GM12878 (cell line): ENCODE data around the gene TMEM135. TPM values are rescaled to one million over a fixed set of nuclear protein-coding genes. Genes with fewer than 3 reads are reported as not detected.
A peak's percentile ranks its signal among the peaks of the same experiment; 100 is the strongest.

Source experiments
- ATAC-seq: fragments of 200-7000 bp; cut with Tn5 transposase; 3 replicates; pipeline ENCODE4 v1.9.1; 2020; ENCODE audit warnings: mild to moderate bottlenecking, moderate library complexity
- BruUV-seq: library from RNA; stranded (reverse); fragments of 400-500 nt; replicated peaks from 2 replicates; lab custom pipeline; 2021; lab: Mats Ljungman, UMichigan
- CTCF ChIA-PET: fragments of 300-600 bp; sonication (Branson Sonifier 250); formaldehyde crosslinking; extraction: SDS; loops from one replicate; lab custom pipeline; 2021; ENCODE audit warnings: inconsistent platforms; lab: Yijun Ruan, JAX
- POLR2A ChIA-PET: fragments of 350-600 bp; formaldehyde crosslinking; extraction: SDS; loops from one replicate; lab custom pipeline; 2021; ENCODE audit warnings: inconsistent platforms; lab: Charles Lee
- RAD21 ChIA-PET: fragments of 300-600 bp; sonication (Branson Sonifier 250); formaldehyde crosslinking; loops from one replicate; lab custom pipeline; 2023; ENCODE audit warnings: antibody characterized with exemption; ENCODE audit not compliant: unreplicated experiment; lab: Charles Lee
- SMC1A ChIA-PET: fragments of 300-600 bp; sonication (Branson Sonifier 250); formaldehyde crosslinking; loops from one replicate; lab custom pipeline; 2023; ENCODE audit not compliant: unreplicated experiment, uncharacterized antibody; lab: Charles Lee
- DNase-seq: peaks from one replicate; pipeline ENCODE4 v3.0.0-alpha.2; 2011; ENCODE audit warnings: low read depth, low spot score
- FAIRE-seq: peaks from 3 replicates; lab custom pipeline; 2011; peaks lifted over from hg19 to GRCh38; lab: Jason Lieb, UNC
- H2AFZ ChIP-seq: 2 replicates; pipeline ENCODE4 v1.6.0; 2011; ENCODE audit warnings: low read depth, low read length, control low read depth; ENCODE audit not compliant: control insufficient read depth
- H3K27ac ChIP-seq: 2 replicates; pipeline ENCODE4 v1.5.1; 2011; ENCODE audit warnings: control low read depth; ENCODE audit not compliant: control insufficient read depth, insufficient read depth
- H3K27me3 ChIP-seq, 2 experiments: replicated peaks in 1 of 2; 2 replicates each; pipeline versions ENCODE4 v1.6.0 to v1.6.1; 2011; ENCODE audit warnings: low read length in 1 of 2; ENCODE audit not compliant: control insufficient read depth in 2 of 2, insufficient read depth in 2 of 2
- H3K36me3 ChIP-seq, 2 experiments: 2 replicates each; pipeline ENCODE4 v1.5.1; 2011; ENCODE audit warnings: low read length in 1 of 2; ENCODE audit not compliant: control insufficient read depth in 2 of 2, insufficient read depth in 2 of 2
- H3K4me1 ChIP-seq: 2 replicates; pipeline ENCODE4 v1.6.1; 2011; ENCODE audit warnings: mild to moderate bottlenecking, low read length, moderate library complexity, mixed read lengths; ENCODE audit not compliant: control insufficient read depth, insufficient read depth
- H3K4me2 ChIP-seq: 2 replicates; pipeline ENCODE4 v1.6.0; 2011; ENCODE audit warnings: control low read depth; ENCODE audit not compliant: control insufficient read depth, insufficient read depth
- H3K4me3 ChIP-seq: fragments of 200-600 bp; sonication (generic); 2 replicates; pipeline ENCODE4 v1.5.1; 2016
- H3K79me2 ChIP-seq: 2 replicates; pipeline ENCODE4 v1.6.0; 2011; ENCODE audit warnings: low read length; ENCODE audit not compliant: control insufficient read depth, insufficient read depth
- H3K9ac ChIP-seq: 2 replicates; pipeline ENCODE4 v1.8.0; 2011; ENCODE audit warnings: low read length, control low read depth, mixed read lengths; ENCODE audit not compliant: control insufficient read depth, insufficient read depth
- H3K9me3 ChIP-seq: replicated peaks from 3 replicates; pipeline ENCODE4 v1.5.1; 2011; ENCODE audit warnings: mild to moderate bottlenecking, low read length; ENCODE audit not compliant: control insufficient read depth, insufficient read depth
- H4K20me1 ChIP-seq: 2 replicates; pipeline ENCODE4 v1.6.0; 2011; ENCODE audit not compliant: control insufficient read depth, insufficient read depth
- FOXM1 ChIP-seq: IDR thresholded peaks from 2 replicates; pipeline ENCODE4 v1.6.1; 2012; ENCODE audit warnings: low read depth, mild to moderate bottlenecking, inconsistent platforms, low read length, moderate library complexity
- IRF3 ChIP-seq: fragments of 450-650 bp; IDR thresholded peaks from 2 replicates; pipeline ENCODE4 v1.6.1; 2014; ENCODE audit warnings: mild to moderate bottlenecking
- JUNB ChIP-seq: IDR thresholded peaks from 2 replicates; pipeline ENCODE4 v1.6.1; 2016; ENCODE audit warnings: antibody characterized with exemption, mild to moderate bottlenecking
- MTA3 ChIP-seq: IDR thresholded peaks from 2 replicates; pipeline ENCODE4 v1.6.1; 2012; ENCODE audit warnings: low read length, inconsistent platforms, borderline replicate concordance
- NR2C2 ChIP-seq: IDR thresholded peaks from 2 replicates; pipeline ENCODE4 v1.6.1; 2011; ENCODE audit warnings: borderline replicate concordance, low read depth; ENCODE audit not compliant: control insufficient read depth, insufficient read length
- POU2F2 ChIP-seq: IDR thresholded peaks from 3 replicates; pipeline ENCODE4 v1.6.1; 2011; ENCODE audit warnings: low read depth, mild to moderate bottlenecking, low read length, borderline replicate concordance
- RFX5 ChIP-seq: IDR thresholded peaks from 2 replicates; pipeline ENCODE4 v1.6.1; 2011; ENCODE audit warnings: low read depth, low read length, improper control_type of control experiment
- RUNX3 ChIP-seq: IDR thresholded peaks from 2 replicates; pipeline ENCODE4 v1.6.1; 2012; ENCODE audit warnings: low read length, inconsistent platforms
- SKIL ChIP-seq: fragments of 450-650 bp; IDR thresholded peaks from 2 replicates; pipeline ENCODE4 v1.6.1; 2017; ENCODE audit warnings: mild to moderate bottlenecking, low read depth, inconsistent platforms; ENCODE audit not compliant: poor library complexity, severe bottlenecking
- ZBED1 ChIP-seq: IDR thresholded peaks from 2 replicates; pipeline ENCODE4 v1.6.1; 2016; ENCODE audit warnings: borderline replicate concordance
- WGBS: methylation state at CpG from one replicate; pipeline ENCODE4 v1.1.6; 2016; ENCODE audit warnings: low lambda C conversion rate; ENCODE audit not compliant: insufficient replicate concordance, insufficient coverage; ENCODE audit errors: missing lambda C conversion rate; 5-methylcytosine and 5-hydroxymethylcytosine counted together
- in situ Hi-C: fragments of 300-500 bp; cut with MboI; formaldehyde crosslinking; loops from 9 replicates; pipeline ENCODE4 v1.14.3; 2018; ENCODE audit warnings: mixed read lengths
- intact Hi-C: fragments of 100-400 bp; cut with micrococcal nuclease; formaldehyde crosslinking; loops from one replicate; pipeline ENCODE4 v1.14.2; 2022; ENCODE audit not compliant: unreplicated experiment
- polyA plus RNA-seq, 11 experiments: library from polyadenylated mRNA; depleted of rRNA in 4 of 11; unstranded in 6 of 11; stranded (reverse) in 5 of 11; fragments of >200 nt; fragmentation: Nextera tagmentation in 4 of 11; fragmentation: Illumina TruSeq in 1 of 11; extraction: Ambion mirVana in 4 of 11; extraction: Trizol in 1 of 11; gene quantifications; 1 replicate in 1 of 11; 2 replicates in 10 of 11; pipeline versions ENCODE4 v1.2.1 to v1.2.3, GENCODE V29; 2011 to 2016; ENCODE audit warnings: inconsistent platforms in 2 of 11, missing spikeins in 2 of 11, low read depth in 1 of 11
- total RNA-seq, 4 experiments: library from RNA; depleted of rRNA in 3 of 4; stranded (reverse); fragments of >200 nt in 3 of 4; fragmentation: Illumina TruSeq in 1 of 4; extraction: Trizol in 1 of 4; gene quantifications; 2 replicates each; pipeline versions ENCODE4 v1.2.1 to v1.2.3, GENCODE V29; 2013 to 2021
- TF ChIP-seq, protein P1 (sequence below): fragments of 450-650 bp; IDR thresholded peaks from 2 replicates; pipeline ENCODE4 v1.6.1; 2016; ENCODE audit warnings: mild to moderate bottlenecking, moderate library complexity, borderline replicate concordance

The TMEM135 gene
- total and polyA plus RNA-seq, 10 of the 15 experiments (the other 5 are each of a cell fraction or from before 2014, with no cell fraction given): 7.2 to 117 (median 12.9) TPM

DNA sequence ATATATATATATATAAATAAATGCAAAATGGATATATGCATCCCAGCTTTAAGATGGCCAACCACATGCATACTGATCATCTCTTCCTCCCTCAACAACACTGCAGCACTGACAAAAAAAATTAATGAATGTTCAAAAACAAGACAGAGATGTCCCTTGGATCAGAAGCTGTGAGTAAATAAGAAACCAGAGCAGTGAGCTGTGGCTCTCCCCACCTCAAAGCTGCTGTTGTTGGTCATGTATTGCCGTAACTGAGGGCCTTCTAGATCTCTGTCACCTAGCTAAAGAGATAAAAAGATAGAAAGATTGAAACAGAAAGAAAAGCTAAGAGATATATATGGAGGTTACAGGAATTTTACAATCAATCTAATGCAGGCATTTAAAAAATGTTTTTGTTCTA, 15.5 kb upstream of the TMEM135 start:
- POLR2A ChIA-PET: no interaction called here
- H3K9ac ChIP-seq: no peak overlapping the region

GRCh38 chr11:87022738-87023137, 15.0 kb upstream of the TMEM135 start:
- FAIRE-seq (no peak), ATAC-seq (peak; percentile 21; the same call in 1 of the 3 replicates), DNase-seq (no peak)
- intact Hi-C loops (no loop called here), in situ Hi-C loops (no loop called here)
- no TSS peak for BruUV-seq
- Histone ChIP-seq H3K79me2 (no peaks in the 10 kb centered on the region), H3K9ac (no peak overlapping the region), H3K4me1 (no peaks in the 10 kb centered on the region), H3K4me2 (no peak overlapping the region), H3K36me3 (no peaks in the 10 kb centered on the region), H4K20me1 (no peaks in the 10 kb centered on the region), H2AFZ (no peak overlapping the region), H3K4me3 (no peak overlapping the region), H3K27me3 (no peaks in the 10 kb centered on the region), H3K27ac (no peak overlapping the region), H3K9me3 (no peaks in the 10 kb centered on the region)
- SMC1A ChIA-PET: interaction anchor here (0.7 kb wide), 1 partner anchor 17 kb away, joined by 3 read pairs; no protein-coding TSS in a partner anchor
- CTCF ChIA-PET: interaction anchor here (0.7 to 1.8 kb wide), 4 partner anchors 9 to 65 kb away, joined by 3 to 6 read pairs (median 4); no protein-coding TSS in a partner anchor
- RAD21 ChIA-PET: no interaction called here
- 10% methylated on average over 3 of the region's 3 CpGs for WGBS
- POLR2A ChIA-PET: no interaction called here
- TF ChIP-seq ZBED1: no peak
- TF ChIP-seq RFX5: no peak
- no peak for TF ChIP-seq POU2F2
- TF ChIP-seq MTA3: no peak
- TF ChIP-seq, protein P1, sequence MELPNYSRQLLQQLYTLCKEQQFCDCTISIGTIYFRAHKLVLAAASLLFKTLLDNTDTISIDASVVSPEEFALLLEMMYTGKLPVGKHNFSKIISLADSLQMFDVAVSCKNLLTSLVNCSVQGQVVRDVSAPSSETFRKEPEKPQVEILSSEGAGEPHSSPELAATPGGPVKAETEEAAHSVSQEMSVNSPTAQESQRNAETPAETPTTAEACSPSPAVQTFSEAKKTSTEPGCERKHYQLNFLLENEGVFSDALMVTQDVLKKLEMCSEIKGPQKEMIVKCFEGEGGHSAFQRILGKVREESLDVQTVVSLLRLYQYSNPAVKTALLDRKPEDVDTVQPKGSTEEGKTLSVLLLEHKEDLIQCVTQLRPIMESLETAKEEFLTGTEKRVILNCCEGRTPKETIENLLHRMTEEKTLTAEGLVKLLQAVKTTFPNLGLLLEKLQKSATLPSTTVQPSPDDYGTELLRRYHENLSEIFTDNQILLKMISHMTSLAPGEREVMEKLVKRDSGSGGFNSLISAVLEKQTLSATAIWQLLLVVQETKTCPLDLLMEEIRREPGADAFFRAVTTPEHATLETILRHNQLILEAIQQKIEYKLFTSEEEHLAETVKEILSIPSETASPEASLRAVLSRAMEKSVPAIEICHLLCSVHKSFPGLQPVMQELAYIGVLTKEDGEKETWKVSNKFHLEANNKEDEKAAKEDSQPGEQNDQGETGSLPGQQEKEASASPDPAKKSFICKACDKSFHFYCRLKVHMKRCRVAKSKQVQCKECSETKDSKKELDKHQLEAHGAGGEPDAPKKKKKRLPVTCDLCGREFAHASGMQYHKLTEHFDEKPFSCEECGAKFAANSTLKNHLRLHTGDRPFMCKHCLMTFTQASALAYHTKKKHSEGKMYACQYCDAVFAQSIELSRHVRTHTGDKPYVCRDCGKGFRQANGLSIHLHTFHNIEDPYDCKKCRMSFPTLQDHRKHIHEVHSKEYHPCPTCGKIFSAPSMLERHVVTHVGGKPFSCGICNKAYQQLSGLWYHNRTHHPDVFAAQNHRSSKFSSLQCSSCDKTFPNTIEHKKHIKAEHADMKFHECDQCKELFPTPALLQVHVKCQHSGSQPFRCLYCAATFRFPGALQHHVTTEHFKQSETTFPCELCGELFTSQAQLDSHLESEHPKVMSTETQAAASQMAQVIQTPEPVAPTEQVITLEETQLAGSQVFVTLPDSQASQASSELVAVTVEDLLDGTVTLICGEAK: no peak
- TF ChIP-seq IRF3: no peak
- no peak for TF ChIP-seq SKIL
- no peak for TF ChIP-seq NR2C2

More for the DNA sequence above, 15.5 kb upstream of the TMEM135 start:
- RAD21 ChIA-PET: no interaction called here
- SMC1A ChIA-PET: interaction anchor here (0.7 kb wide), 1 partner anchor 16 kb away, joined by 3 read pairs; no protein-coding TSS in a partner anchor
- intact Hi-C loops: no loop called here
- BruUV-seq: no TSS peak
- in situ Hi-C loops: no loop called here
- Histone ChIP-seq H3K79me2 (no peaks in the 10 kb centered on the region), H3K36me3 (no peaks in the 10 kb centered on the region), H3K4me2 (no peak overlapping the region), H2AFZ (no peak overlapping the region), H4K20me1 (no peaks in the 10 kb centered on the region), H3K27me3 (no peaks in the 10 kb centered on the region), H3K4me1 (no peaks in the 10 kb centered on the region), H3K4me3 (no peak overlapping the region), H3K9me3 (no peaks in the 10 kb centered on the region), H3K27ac (no peak overlapping the region)
- FAIRE-seq (no peak), DNase-seq (no peak), ATAC-seq (peak; percentile 89)
- CTCF ChIA-PET: interaction anchor here (1.1 to 1.8 kb wide), 3 partner anchors 9 to 27 kb away, joined by 3 to 6 read pairs (median 5); no protein-coding TSS in a partner anchor
- WGBS: 0% methylated on average over 1 of the region's 1 CpG
- peak; percentile 40; the same call in 1 of the 2 replicates for TF ChIP-seq JUNB
- TF ChIP-seq FOXM1: no peak
- peak; percentile 35 for TF ChIP-seq RUNX3
